Gastrocnemius medialis (tissue), 4 donors: ENCODE measurements around the gene ITPR1. TPM values are rescaled to one million over a fixed set of nuclear protein-coding genes. Genes with fewer than 3 reads are reported as not detected.

ENCODE experiments used
- ATAC-seq, 2 donors: fragments of 150-250 bp; one replicate each; pipeline ENCODE4 v1.9.1; 2016
- DNase-seq, 2 donors: peaks; one replicate each; pipeline ENCODE4 v3.0.0-alpha.2; 2019
- H3K27ac ChIP-seq, 4 donors: fragments of 200-600 bp; sonication (generic); 1 replicate in 1 of 4; 2 replicates in 3 of 4; pipeline ENCODE4 v1.5.1; 2016 to 2018; ENCODE audit warnings: mild to moderate bottlenecking in 2 of 4, moderate library complexity in 1 of 4
- H3K27me3 ChIP-seq, 3 donors: fragments of 200-600 bp; sonication (generic) in 2 of 3; 1 replicate in 1 of 3; 2 replicates in 2 of 3; pipeline versions ENCODE4 v1.5.1 to v1.6.0; 2016 to 2019; ENCODE audit warnings: mild to moderate bottlenecking in 1 of 3, moderate library complexity in 1 of 3
- H3K36me3 ChIP-seq, 2 donors: fragments of 200-600 bp; sonication (generic) in 1 of 2; one replicate each; pipeline ENCODE4 v1.5.1; 2017 to 2018
- H3K4me1 ChIP-seq, 2 donors: fragments of 200-600 bp; sonication (generic) in 1 of 2; one replicate each; pipeline ENCODE4 v1.5.1; 2016 to 2017; ENCODE audit warnings: mild to moderate bottlenecking in 2 of 2
- H3K4me3 ChIP-seq, 4 donors: fragments of 200-600 bp; sonication (generic) in 3 of 4; 1 replicate in 1 of 4; 2 replicates in 3 of 4; pipeline ENCODE4 v1.5.1; 2016 to 2019; ENCODE audit warnings: mild to moderate bottlenecking in 2 of 4
- H3K9me3 ChIP-seq, 3 donors: fragments of 200-600 bp; sonication (generic) in 2 of 3; 1 replicate in 1 of 3; 2 replicates in 2 of 3; pipeline ENCODE4 v1.5.1; 2016 to 2019
- CTCF ChIP-seq, 5 experiments: fragments of 450-650 bp in 3 of 5; fragments of 200-600 bp in 2 of 5; sonication (generic) in 2 of 5; IDR thresholded peaks in 4 of 5; conservative IDR thresholded peaks in 1 of 5; 1 replicate in 4 of 5; 2 replicates in 1 of 5; pipeline ENCODE4 v1.5.1; 2016 to 2019; ENCODE audit warnings: antibody characterized with exemption in 5 of 5, mild to moderate bottlenecking in 3 of 5, moderate library complexity in 3 of 5
- POLR2A ChIP-seq, 2 donors: fragments of 450-650 bp; IDR thresholded peaks; one replicate each; pipeline ENCODE4 v1.6.1; 2017; ENCODE audit warnings: antibody characterized with exemption in 2 of 2, mild to moderate bottlenecking in 2 of 2, moderate library complexity in 2 of 2
- in situ Hi-C, 4 donors: fragments of 200-750 bp; cut with MboI; loops; one replicate each; pipeline versions ENCODE4 v1.15.0 to v1.8.0; 2017; ENCODE audit warnings: low sequenced_read_pairs in 4 of 4
- intact Hi-C: fragments of 100-400 bp; cut with DNase I; formaldehyde crosslinking; loops from one replicate; pipeline ENCODE4 v1.15.1; 2023; ENCODE audit warnings: low total_unique reads
- total RNA-seq, 4 donors: library from RNA; depleted of rRNA; stranded (reverse); fragments of >200 nt; gene quantifications; one replicate each; pipeline versions ENCODE4 v1.1.0 to v1.2.3, GENCODE V29; 2016

The ITPR1 gene
- total RNA-seq, 4 donors from 2014 or later, result 5.5 to 21.7 (median 11.3) TPM

- intact Hi-C loops (no loop called here), in situ Hi-C loops (no loop called here)
- DNase-seq, result no peak
- no peak overlapping the region for H3K27ac ChIP-seq
- H3K27me3 ChIP-seq, result no peaks in the 10 kb centered on the region
- no peak for TF ChIP-seq CTCF (IDR thresholded peaks at IDR 0.05 in 4 of 5, conservative IDR thresholded peaks at IDR 0.05 in 1 of 5)
- no peak for TF ChIP-seq POLR2A (IDR thresholded peaks at IDR 0.05)
- H3K36me3 ChIP-seq, result no peaks in the 10 kb centered on the region
- no peaks in the 10 kb centered on the region for H3K9me3 ChIP-seq
- H3K4me1 ChIP-seq, result no peaks in the 10 kb centered on the region
- no peak for ATAC-seq
- no peak overlapping the region for H3K4me3 ChIP-seq
Measured at GRCh38 chr3:4508048-4508981, 15.2 kb downstream of the ITPR1 start.

- intact Hi-C loops, result no loop called here
- TF ChIP-seq POLR2A (IDR thresholded peaks at IDR 0.05) (no peak), CTCF (IDR thresholded peaks at IDR 0.05 in 4 of 5, conservative IDR thresholded peaks at IDR 0.05 in 1 of 5) (no peak)
- in situ Hi-C loops, result no loop called here
- no peaks in the 10 kb centered on the region for H3K27me3 ChIP-seq
- ATAC-seq, result no peak
- no peak for DNase-seq
- H3K9me3 ChIP-seq, result no peaks in the 10 kb centered on the region
- no peaks in the 10 kb centered on the region for H3K4me1 ChIP-seq
- no peaks in the 10 kb centered on the region for H3K36me3 ChIP-seq
- no peak overlapping the region for H3K27ac ChIP-seq
- no peak overlapping the region for H3K4me3 ChIP-seq
Measured at GRCh38 chr3:4509043-4509442, 15.9 kb downstream of the ITPR1 start.

GRCh38 chr3:4509983-4510755 lies 17.0 kb downstream of the ITPR1 start:
- intact Hi-C loops (no loop called here), in situ Hi-C loops (no loop called here)
- Histone ChIP-seq H3K9me3 (no peaks in the 10 kb centered on the region), H3K36me3 (no peaks in the 10 kb centered on the region), H3K4me3 (no peak overlapping the region), H3K27ac (no peak overlapping the region), H3K27me3 (no peaks in the 10 kb centered on the region), H3K4me1 (no peaks in the 10 kb centered on the region)
- ATAC-seq, result no peak
- no peak for DNase-seq
- no peak for TF ChIP-seq CTCF (IDR thresholded peaks at IDR 0.05 in 4 of 5, conservative IDR thresholded peaks at IDR 0.05 in 1 of 5)
- TF ChIP-seq POLR2A (IDR thresholded peaks at IDR 0.05), result no peak

GRCh38 chr3:4511491-4512262 lies 18.5 kb downstream of the ITPR1 start:
- Histone ChIP-seq H3K9me3 (no peaks in the 10 kb centered on the region), H3K27me3 (no peaks in the 10 kb centered on the region), H3K4me3 (no peak overlapping the region), H3K4me1 (no peaks in the 10 kb centered on the region), H3K36me3 (no peaks in the 10 kb centered on the region), H3K27ac (no peak overlapping the region)
- ATAC-seq (no peak), DNase-seq (no peak)
- in situ Hi-C loops (no loop called here), intact Hi-C loops (no loop called here)
- TF ChIP-seq CTCF (IDR thresholded peaks at IDR 0.05 in 4 of 5, conservative IDR thresholded peaks at IDR 0.05 in 1 of 5) (no peak), POLR2A (IDR thresholded peaks at IDR 0.05) (no peak)
